Hepatocyte (in vitro differentiated cells): ENCODE data around the gene SYT7. TPM values are rescaled to one million over a fixed set of nuclear protein-coding genes. Genes with fewer than 3 reads are reported as not detected.

Source experiments
- DNase-seq: peaks from one replicate; pipeline ENCODE4 v3.0.0-alpha.2; 2016; ENCODE audit warnings: low spot score
- H2AFZ ChIP-seq: fragments of 200-600 bp; sonication (generic); 2 replicates; pipeline ENCODE4 v1.6.0; 2016; ENCODE audit warnings: antibody characterized with exemption, mild to moderate bottlenecking
- H3K27ac ChIP-seq: fragments of 200-600 bp; sonication (generic); 2 replicates; pipeline ENCODE4 v1.5.1; 2016; ENCODE audit warnings: mild to moderate bottlenecking
- H3K27me3 ChIP-seq: fragments of 200-600 bp; sonication (generic); 2 replicates; pipeline ENCODE4 v1.6.1; 2016
- H3K36me3 ChIP-seq: fragments of 200-600 bp; sonication (generic); replicated peaks from 2 replicates; pipeline ENCODE4 v1.5.1; 2016; ENCODE audit warnings: low read depth; ENCODE audit not compliant: insufficient read depth
- H3K4me1 ChIP-seq: fragments of 200-600 bp; sonication (generic); 2 replicates; pipeline ENCODE4 v1.5.1; 2016; ENCODE audit warnings: mild to moderate bottlenecking, moderate library complexity; ENCODE audit not compliant: insufficient read depth
- H3K4me2 ChIP-seq: fragments of 200-600 bp; sonication (generic); 2 replicates; pipeline ENCODE4 v1.6.0; 2016
- H3K4me3 ChIP-seq: fragments of 200-600 bp; sonication (generic); 2 replicates; pipeline ENCODE4 v1.5.1; 2016; ENCODE audit warnings: mild to moderate bottlenecking
- H3K79me2 ChIP-seq: fragments of 200-600 bp; sonication (generic); 2 replicates; pipeline ENCODE4 v1.6.0; 2017; ENCODE audit warnings: mild to moderate bottlenecking
- H3K9me2 ChIP-seq: fragments of 200-600 bp; sonication (generic); replicated peaks from 2 replicates; pipeline ENCODE4 v1.6.0; 2017; ENCODE audit warnings: mild to moderate bottlenecking; ENCODE audit not compliant: insufficient read depth
- H3K9me3 ChIP-seq: fragments of 200-600 bp; sonication (generic); 2 replicates; pipeline ENCODE4 v1.5.1; 2016; ENCODE audit warnings: low read depth, mild to moderate bottlenecking
- H4K20me1 ChIP-seq: fragments of 200-600 bp; sonication (generic); 2 replicates; pipeline ENCODE4 v1.6.0; 2016; ENCODE audit warnings: mild to moderate bottlenecking; ENCODE audit not compliant: insufficient read depth, poor library complexity, severe bottlenecking
- CTCF ChIP-seq: fragments of 200-600 bp; sonication (generic); IDR thresholded peaks from 2 replicates; pipeline ENCODE4 v1.5.1; 2016; ENCODE audit warnings: antibody characterized with exemption, mild to moderate bottlenecking; ENCODE audit not compliant: poor library complexity
- EZH2 ChIP-seq: fragments of 200-600 bp; sonication (generic); IDR thresholded peaks from 2 replicates; pipeline ENCODE4 v1.6.1; 2016; ENCODE audit warnings: antibody characterized with exemption, mild to moderate bottlenecking, borderline replicate concordance
- EZH2phosphoT487 ChIP-seq: fragments of 200-600 bp; sonication (generic); IDR thresholded peaks from one replicate; pipeline ENCODE4 v1.6.1; 2018; ENCODE audit warnings: antibody characterized with exemption, mild to moderate bottlenecking, low read depth, moderate library complexity; ENCODE audit not compliant: unreplicated experiment, severe bottlenecking
- WGBS: methylation state at CpG from one replicate; pipeline ENCODE4 v1.1.6; 2016; ENCODE audit warnings: low lambda C conversion rate; ENCODE audit errors: missing lambda C conversion rate; 5-methylcytosine and 5-hydroxymethylcytosine counted together
- polyA plus RNA-seq: library from polyadenylated mRNA; unstranded; fragments of >200 nt; fragmentation: Nextera tagmentation; extraction: Ambion mirVana; gene quantifications from 2 replicates; pipeline ENCODE4 v1.2.1, GENCODE V29; 2016
- total RNA-seq: library from RNA; depleted of rRNA; stranded (reverse); fragments of >200 nt; gene quantifications from 2 replicates; pipeline ENCODE4 v1.2.3, GENCODE V29; 2014

The SYT7 gene
- total and polyA plus RNA-seq, 2 experiments from 2014 or later, result 11.3 to 15.5 TPM

- H3K9me2 ChIP-seq, result no peaks in the 10 kb centered on the region
- H2AFZ ChIP-seq, result no peak overlapping the region
- H3K27ac ChIP-seq, result no peak overlapping the region
- no peak overlapping the region for H3K4me3 ChIP-seq
- DNase-seq, result peak; percentile 54
- H3K9me3 ChIP-seq, result no peaks in the 10 kb centered on the region
- H3K36me3 ChIP-seq, result no peaks in the 10 kb centered on the region
- TF ChIP-seq EZH2phosphoT487, result no peak
- TF ChIP-seq CTCF, result peak; percentile 98
- TF ChIP-seq EZH2, result no peak
- H4K20me1 ChIP-seq, result no peaks in the 10 kb centered on the region
- no peaks in the 10 kb centered on the region for H3K79me2 ChIP-seq
- no peak overlapping the region for H3K4me2 ChIP-seq
- peaks cover 8% of the 10 kb centered on the region for H3K4me1 ChIP-seq
- H3K27me3 ChIP-seq, result no peaks in the 10 kb centered on the region
- WGBS, result 41% methylated on average over 23 of the region's 23 CpGs
These were observed 64.0 kb downstream of the SYT7 start for GRCh38 chr11:61516675-61517572.

GRCh38 chr11:61516191-61516590, 64.7 kb downstream of the SYT7 start:
- TF ChIP-seq CTCF, result no peak
- no peak for TF ChIP-seq EZH2phosphoT487
- TF ChIP-seq EZH2, result no peak
- Histone ChIP-seq H2AFZ (no peak overlapping the region), H3K4me3 (no peak overlapping the region), H3K79me2 (no peaks in the 10 kb centered on the region), H3K9me2 (no peaks in the 10 kb centered on the region), H3K9me3 (no peaks in the 10 kb centered on the region), H3K27me3 (no peaks in the 10 kb centered on the region), H3K36me3 (no peaks in the 10 kb centered on the region), H3K4me2 (no peak overlapping the region), H4K20me1 (no peaks in the 10 kb centered on the region), H3K27ac (no peak overlapping the region), H3K4me1 (peaks cover 9% of the 10 kb centered on the region)
- no peak for DNase-seq
- WGBS, result 73% methylated on average over 16 of the region's 22 CpGs

- no peaks in the 10 kb centered on the region for H3K36me3 ChIP-seq
- TF ChIP-seq EZH2 (no peak), CTCF (no peak), EZH2phosphoT487 (no peak)
- no peaks in the 10 kb centered on the region for H3K79me2 ChIP-seq
- H3K9me2 ChIP-seq, result no peaks in the 10 kb centered on the region
- H3K4me1 ChIP-seq, result peaks cover 13% of the 10 kb centered on the region
- no peak for DNase-seq
- no peaks in the 10 kb centered on the region for H3K9me3 ChIP-seq
- H2AFZ ChIP-seq, result no peak overlapping the region
- H3K4me2 ChIP-seq, result no peak overlapping the region
- H3K27ac ChIP-seq, result no peak overlapping the region
- no peaks in the 10 kb centered on the region for H3K27me3 ChIP-seq
- WGBS, result 89% methylated on average over 10 of the region's 10 CpGs
- H4K20me1 ChIP-seq, result no peaks in the 10 kb centered on the region
- H3K4me3 ChIP-seq, result no peak overlapping the region
These were observed 65.2 kb downstream of the SYT7 start for GRCh38 chr11:61515686-61516085.
